ENCODE data around the gene TRIP10. TPM values are rescaled to one million over a fixed set of nuclear protein-coding genes. Genes with fewer than 3 reads are reported as not detected.

TRIP10 gene
- total and polyA plus RNA-seq, 2 of the 4 experiments (the other 2 are of a cell fraction) = 39.1 to 47.0 TPM

DNA sequence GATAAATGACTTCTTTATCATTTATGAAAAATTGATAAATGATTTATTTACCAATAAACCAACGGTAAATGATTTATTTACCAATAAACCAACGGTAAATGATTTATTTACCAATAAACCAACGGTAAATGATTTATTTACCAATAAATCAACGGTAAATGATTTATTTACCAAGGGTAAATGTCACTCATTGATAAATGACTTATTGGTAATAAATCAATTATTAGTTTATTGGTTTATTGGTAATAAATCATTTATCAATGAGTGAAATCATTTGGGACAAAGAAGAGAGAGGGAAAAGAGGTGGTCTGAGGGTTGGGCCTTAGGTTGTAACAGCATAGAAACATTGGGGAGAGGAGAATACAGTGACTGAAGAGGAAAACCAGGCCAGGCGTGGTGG, 54.5 kb downstream of the TRIP10 start:
- Histone ChIP-seq H3K36me3 (ENCODE audit: control insufficient read depth, insufficient read depth, low read length) (no peaks in the 10 kb centered on the region), H3K27ac (ENCODE audit: insufficient read depth, low read length) (no peak overlapping the region), H4K5ac (ENCODE audit: low read depth, low read length) (no peak overlapping the region), H4K91ac (ENCODE audit: insufficient read depth, low read depth, low read length) (no peak overlapping the region), H2AK9ac (replicated peaks; ENCODE audit: low read depth, low read length, poor library complexity) (no peak overlapping the region), H2BK20ac (ENCODE audit: low read depth, low read length) (no peak overlapping the region), H3K4me2 (ENCODE audit: low read depth, low read length) (no peak overlapping the region), H3K4ac (ENCODE audit: low read depth, low read length) (no peak overlapping the region), H3K9me1 (ENCODE audit: insufficient read depth, low read length) (no peaks in the 10 kb centered on the region), H2AK5ac (ENCODE audit: low read depth, low read length) (no peak overlapping the region), H3K56ac (ENCODE audit: extremely low read depth, insufficient read depth, low read length) (no peak overlapping the region), H2BK15ac (ENCODE audit: low read depth, low read length) (no peak overlapping the region), H3K9me3 (ENCODE audit: control insufficient read depth, insufficient read depth, low read length) (peaks cover 16% of the 10 kb centered on the region), H4K8ac (ENCODE audit: low read depth in 2 of 2, low read length in 2 of 2) (no peak overlapping the region), H3K23ac (ENCODE audit: low read depth, low read length) (no peak overlapping the region), H2BK5ac (ENCODE audit: low read depth, low read length, poor library complexity, severe bottlenecking) (no peak overlapping the region), H3K14ac (replicated peaks; ENCODE audit: low read depth, low read length) (no peak overlapping the region), H4K20me1 (ENCODE audit: insufficient read depth, low read length) (no peaks in the 10 kb centered on the region), H3K27me3 (ENCODE audit: control insufficient read depth, insufficient read depth, low read length) (no peaks in the 10 kb centered on the region), H2BK120ac (ENCODE audit: low read depth, low read length) (no peak overlapping the region), H3K4me3 (ENCODE audit: insufficient read depth, low read depth, low read length) (no peak overlapping the region), H3K4me1 (ENCODE audit: control insufficient read depth, insufficient read depth, low read length) (no peaks in the 10 kb centered on the region), H3K18ac (ENCODE audit: low read depth, low read length) (no peak overlapping the region), H3K9ac (ENCODE audit: low read depth, low read length) (no peak overlapping the region), H3K79me1 (ENCODE audit: low read depth in 1 of 2, low read length in 2 of 2) (no peaks in the 10 kb centered on the region), H2AFZ (replicated peaks; ENCODE audit: low read length, poor library complexity) (no peak overlapping the region)
- POLR2A ChIA-PET (ENCODE audit: unreplicated experiment) = no interaction called here
- no peak for DNase-seq
- CTCF ChIA-PET = no interaction called here
- intact Hi-C loops (cut with micrococcal nuclease) = no loop called here
- BruUV-seq (replicated peaks) = no TSS peak
- in situ Hi-C loops (cut with MboI; ENCODE audit: low sequenced_read_pairs) = no loop called here
- no peak for TF ChIP-seq MXI1 (IDR thresholded peaks at IDR 0.05; ENCODE audit: borderline replicate concordance, low read depth, low read length)
- TF ChIP-seq, protein P1, sequence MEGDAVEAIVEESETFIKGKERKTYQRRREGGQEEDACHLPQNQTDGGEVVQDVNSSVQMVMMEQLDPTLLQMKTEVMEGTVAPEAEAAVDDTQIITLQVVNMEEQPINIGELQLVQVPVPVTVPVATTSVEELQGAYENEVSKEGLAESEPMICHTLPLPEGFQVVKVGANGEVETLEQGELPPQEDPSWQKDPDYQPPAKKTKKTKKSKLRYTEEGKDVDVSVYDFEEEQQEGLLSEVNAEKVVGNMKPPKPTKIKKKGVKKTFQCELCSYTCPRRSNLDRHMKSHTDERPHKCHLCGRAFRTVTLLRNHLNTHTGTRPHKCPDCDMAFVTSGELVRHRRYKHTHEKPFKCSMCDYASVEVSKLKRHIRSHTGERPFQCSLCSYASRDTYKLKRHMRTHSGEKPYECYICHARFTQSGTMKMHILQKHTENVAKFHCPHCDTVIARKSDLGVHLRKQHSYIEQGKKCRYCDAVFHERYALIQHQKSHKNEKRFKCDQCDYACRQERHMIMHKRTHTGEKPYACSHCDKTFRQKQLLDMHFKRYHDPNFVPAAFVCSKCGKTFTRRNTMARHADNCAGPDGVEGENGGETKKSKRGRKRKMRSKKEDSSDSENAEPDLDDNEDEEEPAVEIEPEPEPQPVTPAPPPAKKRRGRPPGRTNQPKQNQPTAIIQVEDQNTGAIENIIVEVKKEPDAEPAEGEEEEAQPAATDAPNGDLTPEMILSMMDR (conservative IDR thresholded peaks at IDR 0.05; ENCODE audit: low read depth, low read length) = no peak
- no peak for TF ChIP-seq RAD21 (IDR thresholded peaks at IDR 0.05; ENCODE audit: low read length)
- TF ChIP-seq, protein P2, sequence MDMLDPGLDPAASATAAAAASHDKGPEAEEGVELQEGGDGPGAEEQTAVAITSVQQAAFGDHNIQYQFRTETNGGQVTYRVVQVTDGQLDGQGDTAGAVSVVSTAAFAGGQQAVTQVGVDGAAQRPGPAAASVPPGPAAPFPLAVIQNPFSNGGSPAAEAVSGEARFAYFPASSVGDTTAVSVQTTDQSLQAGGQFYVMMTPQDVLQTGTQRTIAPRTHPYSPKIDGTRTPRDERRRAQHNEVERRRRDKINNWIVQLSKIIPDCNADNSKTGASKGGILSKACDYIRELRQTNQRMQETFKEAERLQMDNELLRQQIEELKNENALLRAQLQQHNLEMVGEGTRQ (IDR thresholded peaks at IDR 0.05; ENCODE audit: low read depth, low read length) = no peak
- no peak for TF ChIP-seq RFX5 (IDR thresholded peaks at IDR 0.05; ENCODE audit: low read depth, low read length)
- TF ChIP-seq POLR2A (IDR thresholded peaks at IDR 0.05; ENCODE audit: low read depth, low read length) = no peak
- TF ChIP-seq, protein P3, sequence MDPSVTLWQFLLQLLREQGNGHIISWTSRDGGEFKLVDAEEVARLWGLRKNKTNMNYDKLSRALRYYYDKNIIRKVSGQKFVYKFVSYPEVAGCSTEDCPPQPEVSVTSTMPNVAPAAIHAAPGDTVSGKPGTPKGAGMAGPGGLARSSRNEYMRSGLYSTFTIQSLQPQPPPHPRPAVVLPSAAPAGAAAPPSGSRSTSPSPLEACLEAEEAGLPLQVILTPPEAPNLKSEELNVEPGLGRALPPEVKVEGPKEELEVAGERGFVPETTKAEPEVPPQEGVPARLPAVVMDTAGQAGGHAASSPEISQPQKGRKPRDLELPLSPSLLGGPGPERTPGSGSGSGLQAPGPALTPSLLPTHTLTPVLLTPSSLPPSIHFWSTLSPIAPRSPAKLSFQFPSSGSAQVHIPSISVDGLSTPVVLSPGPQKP (IDR thresholded peaks at IDR 0.05; ENCODE audit: borderline replicate concordance, low read depth, low read length) = no peak
- TF ChIP-seq MAZ (IDR thresholded peaks at IDR 0.05; ENCODE audit: borderline replicate concordance, low read depth, low read length) = no peak
- no peak for TF ChIP-seq FOS (IDR thresholded peaks at IDR 0.05; ENCODE audit: low read depth, low read length)
- TF ChIP-seq CEBPB (IDR thresholded peaks at IDR 0.05; ENCODE audit: low read depth, low read length) = no peak
- TF ChIP-seq BHLHE40 (IDR thresholded peaks at IDR 0.05; ENCODE audit: low read depth, low read length) = no peak
- no peak for TF ChIP-seq CHD1 (IDR thresholded peaks at IDR 0.05; ENCODE audit: low read depth, low read length)
- no peak for TF ChIP-seq RCOR1 (IDR thresholded peaks at IDR 0.05; ENCODE audit: insufficient replicate concordance, low read length)
- TF ChIP-seq SMC3 (IDR thresholded peaks at IDR 0.05; ENCODE audit: low read depth, low read length) = no peak
- TF ChIP-seq NFE2L2 (IDR thresholded peaks at IDR 0.05; ENCODE audit: low read depth, low read length) = no peak
- dilution Hi-C loops (cut with HindIII; ENCODE audit: low sequenced_read_pairs, unreplicated experiment) = no loop called here
- WGBS, 2 experiments (ENCODE audit: extremely low coverage in 2 of 2, insufficient read length in 1 of 2) = 17% methylated on average over 1 of the region's 5 CpGs; no CpG with 5 or more reads in 1 of the 2 experiments
- ATAC-seq (ENCODE audit: low read depth) = no peak
